ENCODE measurements around the gene CCDC74B.
"Not testable (repeated sequence)": the region's sequence is repeated elsewhere in the genome, so short reads cannot be mapped to it uniquely, and the experiment has no call there.

The CCDC74B gene

GRCh38 chr2:130166611-130167010, 21.7 kb upstream of the CCDC74B start:
- not testable (repeated sequence) for H3K4me3 ChIP-seq (ENCODE audit: low read depth, low read length)

- no peak overlapping the region for H3K4me3 ChIP-seq (ENCODE audit: low read depth, low read length)
Observed at GRCh38 chr2:130165293-130166016, 20.5 kb upstream of the CCDC74B start.

- H3K4me3 ChIP-seq (ENCODE audit: low read depth, low read length): no peak overlapping the region
Observed at GRCh38 chr2:130162968-130163367, 18.1 kb upstream of the CCDC74B start.

GRCh38 chr2:130162486-130162885, 17.6 kb upstream of the CCDC74B start:
- H3K4me3 ChIP-seq (ENCODE audit: low read depth, low read length): not testable (repeated sequence)

- H3K4me3 ChIP-seq (ENCODE audit: low read depth, low read length): not testable (repeated sequence)
Observed at GRCh38 chr2:130160838-130161705, 16.2 kb upstream of the CCDC74B start.

- H3K4me3 ChIP-seq (ENCODE audit: low read depth, low read length): no peak overlapping the region
Observed at GRCh38 chr2:130160131-130160530, 15.2 kb upstream of the CCDC74B start.

GRCh38 chr2:130159376-130159775, 14.5 kb upstream of the CCDC74B start:
- H3K4me3 ChIP-seq (ENCODE audit: low read depth, low read length): not testable (repeated sequence)

- no peak overlapping the region for H3K4me3 ChIP-seq (ENCODE audit: low read depth, low read length)
Observed at GRCh38 chr2:130158631-130159030, 13.7 kb upstream of the CCDC74B start.

GRCh38 chr2:130157825-130158514, 13.1 kb upstream of the CCDC74B start:
- H3K4me3 ChIP-seq (ENCODE audit: low read depth, low read length): not testable (repeated sequence)

GRCh38 chr2:130157354-130157753, 12.4 kb upstream of the CCDC74B start:
- not testable (repeated sequence) for H3K4me3 ChIP-seq (ENCODE audit: low read depth, low read length)

GRCh38 chr2:130156624-130157004, 11.7 kb upstream of the CCDC74B start:
- H3K4me3 ChIP-seq (ENCODE audit: low read depth, low read length): no peak overlapping the region

GRCh38 chr2:130155956-130156623, 11.2 kb upstream of the CCDC74B start:
- not testable (repeated sequence) for H3K4me3 ChIP-seq (ENCODE audit: low read depth, low read length)

- H3K4me3 ChIP-seq (ENCODE audit: low read depth, low read length): no peak overlapping the region
Observed at GRCh38 chr2:130154773-130155765, 10.2 kb upstream of the CCDC74B start.

GRCh38 chr2:130154423-130154770, 9.5 kb upstream of the CCDC74B start:
- H3K4me3 ChIP-seq (ENCODE audit: low read depth, low read length): not testable (repeated sequence)

GRCh38 chr2:130153721-130154422, 9.0 kb upstream of the CCDC74B start:
- H3K4me3 ChIP-seq (ENCODE audit: low read depth, low read length): not testable (repeated sequence)

- no peak overlapping the region for H3K4me3 ChIP-seq (ENCODE audit: low read depth, low read length)
Observed at GRCh38 chr2:130152816-130153595, 8.1 kb upstream of the CCDC74B start.

GRCh38 chr2:130152136-130152815, 7.4 kb upstream of the CCDC74B start:
- not testable (repeated sequence) for H3K4me3 ChIP-seq (ENCODE audit: low read depth, low read length)

GRCh38 chr2:130151145-130151512, 6.2 kb upstream of the CCDC74B start:
- H3K4me3 ChIP-seq (ENCODE audit: low read depth, low read length): not testable (repeated sequence)
